Tibial nerve (tissue), 4 donors: ENCODE results near the gene PARP8. TPM values are rescaled to one million over a fixed set of nuclear protein-coding genes. Genes with fewer than 3 reads are reported as not detected.

Experiments
- DNase-seq, 2 donors: peaks; one replicate each; pipeline ENCODE4 v3.0.0-alpha.2; 2019; ENCODE audit warnings: low spot score in 2 of 2
- H3K27ac ChIP-seq, 4 donors: fragments of 200-600 bp; sonication (generic) in 3 of 4; one replicate each; pipeline ENCODE4 v1.5.1; 2017 to 2019; ENCODE audit warnings: mild to moderate bottlenecking in 1 of 4
- H3K27me3 ChIP-seq, 2 donors: fragments of 200-600 bp; sonication (generic) in 1 of 2; one replicate each; pipeline versions ENCODE4 v1.5.1 to v1.6.0; 2017 to 2019
- H3K36me3 ChIP-seq, 3 donors: fragments of 200-600 bp; sonication (generic); one replicate each; pipeline ENCODE4 v1.5.1; 2018 to 2019
- H3K4me1 ChIP-seq, 4 donors: fragments of 200-600 bp; sonication (generic) in 3 of 4; one replicate each; pipeline ENCODE4 v1.5.1; 2017 to 2019
- H3K4me3 ChIP-seq, 4 donors: fragments of 200-600 bp; sonication (generic) in 3 of 4; one replicate each; pipeline ENCODE4 v1.5.1; 2017 to 2019; ENCODE audit warnings: mild to moderate bottlenecking in 1 of 4, moderate library complexity in 1 of 4
- H3K9me3 ChIP-seq, 4 donors: fragments of 200-600 bp; sonication (generic) in 3 of 4; one replicate each; pipeline ENCODE4 v1.5.1; 2017 to 2019
- EP300 ChIP-seq, 2 donors: sonication (generic); formaldehyde crosslinking; IDR thresholded peaks; one replicate each; pipeline ENCODE4 v1.6.1; 2017; ENCODE audit warnings: antibody characterized with exemption in 2 of 2, mild to moderate bottlenecking in 1 of 2
- POLR2A ChIP-seq, 2 donors: fragments of 450-650 bp; IDR thresholded peaks; one replicate each; pipeline ENCODE4 v1.6.1; 2017; ENCODE audit warnings: antibody characterized with exemption in 2 of 2, mild to moderate bottlenecking in 2 of 2, moderate library complexity in 2 of 2
- WGBS, 2 donors: methylation state at CpG; one replicate each; pipeline ENCODE4 v1.1.5; 2018; 5-methylcytosine and 5-hydroxymethylcytosine counted together
- total RNA-seq, 4 donors: library from RNA; depleted of rRNA; stranded (reverse); fragments of >200 nt; gene quantifications; one replicate each; pipeline ENCODE4 v1.1.0, GENCODE V29; 2016
- TF ChIP-seq, protein P1 (sequence below), 5 experiments: fragments of 200-600 bp in 3 of 5; fragments of 450-650 bp in 2 of 5; sonication (generic) in 3 of 5; IDR thresholded peaks; one replicate each; pipeline ENCODE4 v1.5.1; 2016 to 2019; ENCODE audit warnings: antibody characterized with exemption in 5 of 5, mild to moderate bottlenecking in 3 of 5, moderate library complexity in 2 of 5

The PARP8 gene
- total RNA-seq, 4 donors from 2014 or later = 10.4 to 24.7 (median 18.8) TPM

DNA sequence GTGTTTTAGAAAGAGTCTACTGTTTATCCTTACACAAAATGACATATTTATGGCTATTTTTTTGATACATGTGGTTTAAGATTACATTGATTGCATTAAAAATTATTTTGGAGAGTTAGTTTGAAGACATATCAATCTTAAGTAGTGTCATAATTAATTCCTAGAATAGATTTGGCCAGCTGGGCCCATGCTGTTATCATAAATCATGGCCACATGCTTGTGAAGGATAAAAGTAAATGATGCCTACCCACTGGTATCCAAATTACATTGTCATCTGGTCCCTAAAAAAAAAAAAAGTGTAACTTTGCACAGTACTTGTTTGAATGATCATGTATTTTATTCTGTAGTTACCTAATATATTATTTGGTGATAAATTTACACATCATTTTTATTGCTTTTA lies 96.9 kb downstream of the PARP8 start:
- Histone ChIP-seq H3K9me3 (no peaks in the 10 kb centered on the region), H3K27me3 (no peaks in the 10 kb centered on the region), H3K4me3 (no peak overlapping the region), H3K4me1 (no peaks in the 10 kb centered on the region), H3K36me3 (peaks cover 0 to 5% (median 0%) of the 10 kb centered on the region in 3 donors), H3K27ac (no peak overlapping the region)
- TF ChIP-seq, protein P1, sequence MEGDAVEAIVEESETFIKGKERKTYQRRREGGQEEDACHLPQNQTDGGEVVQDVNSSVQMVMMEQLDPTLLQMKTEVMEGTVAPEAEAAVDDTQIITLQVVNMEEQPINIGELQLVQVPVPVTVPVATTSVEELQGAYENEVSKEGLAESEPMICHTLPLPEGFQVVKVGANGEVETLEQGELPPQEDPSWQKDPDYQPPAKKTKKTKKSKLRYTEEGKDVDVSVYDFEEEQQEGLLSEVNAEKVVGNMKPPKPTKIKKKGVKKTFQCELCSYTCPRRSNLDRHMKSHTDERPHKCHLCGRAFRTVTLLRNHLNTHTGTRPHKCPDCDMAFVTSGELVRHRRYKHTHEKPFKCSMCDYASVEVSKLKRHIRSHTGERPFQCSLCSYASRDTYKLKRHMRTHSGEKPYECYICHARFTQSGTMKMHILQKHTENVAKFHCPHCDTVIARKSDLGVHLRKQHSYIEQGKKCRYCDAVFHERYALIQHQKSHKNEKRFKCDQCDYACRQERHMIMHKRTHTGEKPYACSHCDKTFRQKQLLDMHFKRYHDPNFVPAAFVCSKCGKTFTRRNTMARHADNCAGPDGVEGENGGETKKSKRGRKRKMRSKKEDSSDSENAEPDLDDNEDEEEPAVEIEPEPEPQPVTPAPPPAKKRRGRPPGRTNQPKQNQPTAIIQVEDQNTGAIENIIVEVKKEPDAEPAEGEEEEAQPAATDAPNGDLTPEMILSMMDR (IDR thresholded peaks at IDR 0.05) = no peak
- TF ChIP-seq EP300 (IDR thresholded peaks at IDR 0.05) (no peak), POLR2A (IDR thresholded peaks at IDR 0.05) (no peak)
- no peak for DNase-seq

- no peak for DNase-seq
- no peaks in the 10 kb centered on the region for H3K4me1 ChIP-seq
- no peak overlapping the region for H3K27ac ChIP-seq
- no peaks in the 10 kb centered on the region for H3K27me3 ChIP-seq
- H3K9me3 ChIP-seq = no peaks in the 10 kb centered on the region
- H3K36me3 ChIP-seq = peaks cover 0 to 5% (median 0%) of the 10 kb centered on the region in 3 donors
- no peak overlapping the region for H3K4me3 ChIP-seq
- 61 to 73% methylated on average over 7 of the region's 7 CpGs for WGBS, 2 donors
- TF ChIP-seq, protein P1 (IDR thresholded peaks at IDR 0.05) = no peak
- TF ChIP-seq POLR2A (IDR thresholded peaks at IDR 0.05) = no peak
- TF ChIP-seq EP300 (IDR thresholded peaks at IDR 0.05) = no peak
These were observed 97.4 kb downstream of the PARP8 start for GRCh38 chr5:50763846-50764245.

DNA sequence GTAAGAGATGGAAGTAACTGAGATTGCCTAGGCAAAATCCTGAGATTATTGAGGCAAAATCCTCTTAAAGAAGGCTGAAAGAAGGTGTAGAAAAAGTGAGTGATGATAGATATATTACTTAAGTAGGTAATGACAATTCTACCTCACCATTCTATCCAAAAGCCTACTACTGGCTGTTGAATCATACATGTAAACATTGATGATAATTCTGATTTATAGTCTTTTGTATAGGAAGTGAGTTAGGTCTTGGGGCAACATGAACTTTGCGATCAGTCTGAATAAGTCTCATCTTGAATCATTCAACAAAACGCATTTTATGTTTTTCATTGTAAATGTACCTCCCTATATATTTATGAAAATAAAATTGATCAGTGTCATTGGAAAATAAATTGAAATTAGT lies 99.6 kb downstream of the PARP8 start:
- TF ChIP-seq, protein P1 (IDR thresholded peaks at IDR 0.05) = no peak
- TF ChIP-seq EP300 (IDR thresholded peaks at IDR 0.05) = no peak
- no peak for TF ChIP-seq POLR2A (IDR thresholded peaks at IDR 0.05)
- no peaks in the 10 kb centered on the region for H3K4me1 ChIP-seq
- no peaks in the 10 kb centered on the region for H3K27me3 ChIP-seq
- H3K36me3 ChIP-seq = peaks cover 0 to 5% (median 0%) of the 10 kb centered on the region in 3 donors
- 89 to 91% methylated on average over 2 of the region's 2 CpGs for WGBS, 2 donors
- no peak overlapping the region for H3K4me3 ChIP-seq
- DNase-seq = no peak
- no peaks in the 10 kb centered on the region for H3K9me3 ChIP-seq
- H3K27ac ChIP-seq = no peak overlapping the region

- no peaks in the 10 kb centered on the region for H3K27me3 ChIP-seq
- 81 to 85% methylated on average over 5 of the region's 5 CpGs for WGBS, 2 donors
- DNase-seq = no peak
- TF ChIP-seq POLR2A (IDR thresholded peaks at IDR 0.05) (no peak), EP300 (IDR thresholded peaks at IDR 0.05) (no peak)
- TF ChIP-seq, protein P1 (IDR thresholded peaks at IDR 0.05) = no peak
- no peaks in the 10 kb centered on the region for H3K4me1 ChIP-seq
- H3K27ac ChIP-seq = no peak overlapping the region
- no peak overlapping the region for H3K4me3 ChIP-seq
- no peaks in the 10 kb centered on the region for H3K9me3 ChIP-seq
- H3K36me3 ChIP-seq = peaks cover 0 to 5% (median 0%) of the 10 kb centered on the region in 3 donors
These were observed 100.0 kb downstream of the PARP8 start for GRCh38 chr5:50766462-50766861.

GRCh38 chr5:50766967-50767366 lies 100.5 kb downstream of the PARP8 start:
- no peak for DNase-seq
- 77% methylated on average over 2 of the region's 2 CpGs for WGBS, 2 donors
- TF ChIP-seq, protein P1 (IDR thresholded peaks at IDR 0.05) = no peak
- Histone ChIP-seq H3K4me3 (no peak overlapping the region), H3K27ac (no peak overlapping the region), H3K4me1 (no peaks in the 10 kb centered on the region), H3K9me3 (no peaks in the 10 kb centered on the region), H3K36me3 (peaks cover 0 to 6% (median 0%) of the 10 kb centered on the region in 3 donors), H3K27me3 (no peaks in the 10 kb centered on the region)
